ENCODE results near the gene CHST6.
A peak's percentile ranks its signal among the peaks of the same experiment; 100 is the strongest.
"Not testable (repeated sequence)": the region's sequence is repeated elsewhere in the genome, so short reads cannot be mapped to it uniquely, and the experiment has no call there.

CHST6 gene

DNA sequence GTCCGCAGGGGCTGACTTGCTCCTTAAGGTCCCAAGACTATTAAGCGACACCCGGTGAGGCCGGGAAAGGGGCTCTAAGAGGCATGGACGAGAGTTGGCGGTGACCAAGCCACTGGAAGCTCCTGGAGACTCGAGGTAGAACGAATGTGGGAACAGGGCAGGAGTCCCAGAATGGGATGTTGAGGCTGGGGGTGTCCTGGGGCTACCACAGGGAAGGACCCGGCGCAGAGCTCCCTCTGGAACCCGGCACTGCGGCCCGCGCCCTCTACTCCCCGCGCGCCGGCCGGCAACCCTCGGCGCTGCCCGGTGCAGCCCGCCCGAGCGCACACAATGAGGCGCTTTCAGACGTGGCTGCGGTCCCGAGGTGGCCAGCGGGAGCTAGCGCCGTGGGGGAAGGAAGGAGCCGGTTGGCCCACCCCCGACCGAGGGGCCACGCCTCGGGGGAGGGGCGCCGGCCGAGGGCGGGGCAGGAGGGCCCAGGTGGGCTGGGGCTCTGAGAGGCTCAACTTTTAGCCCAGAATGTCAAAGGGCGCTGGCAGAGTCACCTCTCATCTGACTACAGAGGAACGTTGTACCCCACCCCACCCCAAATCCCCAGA lies at the start of gene CHST6:
CHST6 (minus strand) TSS at position 366 of the 599 bp plus-strand sequence. CDS start 15,613 bp downstream, outside the sequence.
- DNase-seq (ENCODE audit: low read depth) = no peak

DNA sequence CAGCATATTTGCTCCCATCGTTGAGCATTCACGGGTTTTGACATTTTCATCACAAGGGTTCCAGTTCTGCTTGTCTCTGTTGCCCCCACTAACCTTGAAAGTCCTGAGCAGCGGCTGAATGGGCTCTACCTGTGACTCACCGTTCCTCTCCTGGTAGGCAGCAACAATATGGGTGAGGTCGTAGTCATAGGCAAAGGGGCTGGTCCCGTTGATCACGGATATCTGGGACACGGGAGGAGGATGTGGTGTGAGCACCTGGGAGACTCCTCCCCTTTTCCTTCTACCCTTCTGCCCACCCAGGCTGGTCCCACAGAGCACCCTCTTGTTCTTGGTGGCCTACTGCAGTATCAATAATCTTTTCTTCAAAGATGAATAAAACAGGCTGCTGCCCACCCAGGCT lies 47.2 kb upstream of the CHST6 start:
- not testable (repeated sequence) for DNase-seq (ENCODE audit: low read depth)

- DNase-seq (ENCODE audit: low read depth) = no peak
These were observed 46.0 kb upstream of the CHST6 start for GRCh38 chr16:75541236-75541635.

- not testable (repeated sequence) for DNase-seq (ENCODE audit: low read depth)
These were observed 43.8 kb upstream of the CHST6 start for GRCh38 chr16:75538882-75539565.

DNA sequence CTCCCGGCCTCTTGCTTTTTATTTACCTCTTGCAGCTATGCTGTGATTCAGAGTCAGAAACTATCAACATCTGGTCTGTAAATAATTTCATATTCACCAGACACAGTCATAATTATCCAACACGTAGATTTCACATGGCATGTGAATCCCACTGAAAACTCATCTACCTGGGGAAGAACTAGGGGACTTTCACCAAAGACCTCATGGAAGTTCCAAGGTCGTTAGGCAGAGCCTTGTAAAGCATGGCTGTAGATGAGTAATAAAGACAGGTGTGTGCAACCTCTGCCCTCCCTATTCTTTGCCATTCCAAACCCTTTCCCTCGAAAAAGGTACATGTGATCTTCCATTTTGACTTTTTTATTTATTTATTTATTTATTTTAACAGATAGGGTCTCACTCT lies 42.5 kb upstream of the CHST6 start:
- DNase-seq (ENCODE audit: low read depth) = no peak

DNA sequence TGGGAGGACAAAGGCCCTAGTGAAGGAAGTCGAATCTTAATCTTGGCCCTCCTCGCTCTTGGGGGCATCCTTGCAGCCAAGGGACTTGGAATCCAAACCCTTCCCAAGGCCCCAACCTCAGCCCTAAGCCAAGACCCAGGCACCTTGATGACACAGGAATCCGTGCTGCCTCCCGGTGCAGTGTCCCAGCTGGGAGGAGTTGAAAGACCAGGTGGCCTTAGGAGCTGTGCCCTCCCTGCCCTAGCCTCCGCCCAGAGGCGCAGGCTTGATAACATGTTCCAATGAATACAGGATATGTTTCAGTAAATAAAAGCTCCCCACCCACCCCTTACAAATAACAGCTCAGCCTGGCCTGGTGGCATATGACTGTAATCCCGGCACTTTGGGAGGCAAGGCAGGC lies 40.7 kb upstream of the CHST6 start, which contains the start of gene CHST5:
CHST5 (minus strand) TSS at position 208 of the 400 bp plus-strand sequence. CDS start 5,724 bp downstream, outside the sequence.
- no peak for DNase-seq (ENCODE audit: low read depth)

DNA sequence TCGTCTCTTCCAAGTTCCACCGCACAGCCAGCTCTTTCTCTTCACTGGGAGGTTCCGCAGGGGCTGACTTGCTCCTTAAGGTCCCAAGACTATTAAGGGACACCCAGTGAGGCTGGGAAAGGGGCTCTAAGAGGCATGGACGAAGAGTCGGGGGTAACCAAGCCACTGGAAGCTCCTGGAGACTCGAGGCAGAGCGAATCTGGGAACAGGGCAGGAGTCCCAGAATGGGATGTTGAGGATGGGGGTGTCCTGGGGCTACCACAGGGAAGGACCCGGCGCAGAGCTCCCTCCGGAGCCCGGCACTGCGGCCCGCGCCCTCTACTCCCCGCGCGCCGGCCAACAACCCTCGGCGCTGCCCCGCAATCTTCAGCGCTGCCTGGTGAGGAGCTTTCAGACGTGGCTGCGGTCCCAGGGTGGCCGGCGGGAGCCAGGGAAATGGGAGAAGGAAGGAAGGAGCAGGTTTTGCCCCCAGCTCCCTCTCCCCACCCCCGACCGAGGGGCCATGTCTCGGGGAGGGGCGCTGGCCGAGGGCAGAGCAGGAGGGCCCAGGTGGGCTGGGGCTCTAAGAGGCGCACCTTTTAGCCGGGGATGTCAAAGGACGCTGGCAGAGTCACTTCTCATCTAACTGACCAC lies 40.1 kb upstream of the CHST6 start:
- no peak for DNase-seq (ENCODE audit: low read depth)

GRCh38 chr16:75534560-75535205 lies 39.4 kb upstream of the CHST6 start:
- no peak for DNase-seq (ENCODE audit: low read depth)

DNA sequence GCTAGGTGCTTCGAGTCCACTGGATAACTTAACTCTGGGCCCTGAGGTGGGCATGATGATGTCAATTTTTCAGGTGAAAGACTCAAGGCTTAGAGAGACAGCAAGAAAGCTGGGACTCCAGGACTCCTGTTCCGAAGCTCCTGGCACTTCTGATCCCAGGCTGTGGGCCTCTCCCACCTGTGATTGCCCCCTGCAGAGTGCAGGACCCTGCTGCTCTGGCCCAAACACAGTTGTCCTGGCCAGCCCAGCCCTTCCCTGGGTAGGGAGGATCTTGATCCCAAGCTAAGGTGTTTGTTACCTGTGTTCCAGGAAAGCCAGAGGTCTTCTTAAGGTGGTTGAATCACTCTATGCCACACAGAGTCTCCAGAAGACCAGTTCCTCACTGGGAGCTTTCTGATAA lies 37.5 kb upstream of the CHST6 start:
- no peak for DNase-seq (ENCODE audit: low read depth)

GRCh38 chr16:75532142-75532765 lies 37.0 kb upstream of the CHST6 start:
- DNase-seq (ENCODE audit: low read depth) = no peak

DNA sequence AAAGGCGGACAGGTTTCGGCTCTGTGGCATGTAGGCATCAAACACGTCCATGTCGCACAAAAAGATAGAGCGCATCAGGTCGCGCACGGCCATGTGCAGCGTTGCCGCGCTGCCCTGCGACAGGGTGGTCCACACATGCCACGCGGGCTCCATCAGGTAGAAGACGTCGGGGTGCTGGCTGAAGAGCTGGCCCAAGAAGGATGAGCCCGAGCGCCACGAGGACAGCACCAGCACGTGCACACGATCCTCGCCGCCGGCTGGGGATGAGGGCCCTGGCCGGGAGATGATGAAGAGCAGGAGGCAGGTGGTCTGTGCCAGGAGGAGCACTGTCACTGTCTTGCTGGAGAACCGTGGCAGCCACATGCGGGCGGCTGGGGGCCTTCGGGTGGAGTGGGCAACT lies 34.7 kb upstream of the CHST6 start:
- DNase-seq (ENCODE audit: low read depth) = no peak

DNA sequence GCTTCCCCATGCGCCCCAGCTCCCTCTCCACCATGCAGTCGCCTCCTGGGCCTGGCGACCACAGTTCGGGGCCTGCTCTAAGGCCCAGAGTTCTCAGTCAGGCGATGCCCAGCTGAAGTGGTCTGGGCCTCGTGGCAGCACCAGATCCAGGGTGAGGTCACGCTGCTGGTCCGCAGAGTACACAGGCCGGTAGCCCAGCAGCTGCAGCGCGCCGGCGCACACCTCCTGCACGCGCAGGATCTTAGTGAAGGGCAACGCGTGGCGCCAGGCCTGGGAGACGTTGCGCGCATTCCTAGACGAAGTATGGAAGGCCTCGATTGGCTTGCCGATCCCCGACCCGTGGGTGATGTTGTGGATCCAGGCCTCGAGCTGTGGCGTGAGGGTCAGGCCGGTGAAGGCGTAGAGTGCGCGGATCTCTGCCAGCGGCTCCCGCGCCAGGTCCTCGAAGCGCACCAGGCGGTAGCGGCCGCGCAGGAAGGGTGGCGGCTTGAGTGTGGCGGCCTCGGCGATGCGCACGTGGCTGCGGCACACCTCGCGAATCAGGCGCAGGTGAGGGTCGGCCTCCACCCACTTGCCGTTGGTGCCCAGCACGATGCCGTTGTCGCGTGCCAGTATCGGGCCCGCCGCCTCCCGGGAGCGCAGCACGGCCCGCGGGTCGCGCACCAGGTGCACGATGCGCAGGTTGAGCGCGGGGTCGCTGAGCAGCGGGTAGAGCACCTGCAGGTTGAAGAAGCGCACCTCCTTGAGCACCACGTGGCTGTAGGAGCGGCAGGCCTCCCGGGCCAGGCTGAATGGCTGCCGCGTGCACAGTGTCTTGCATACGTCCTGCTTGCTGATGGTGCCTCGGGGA lies 34.0 kb upstream of the CHST6 start:
- DNase-seq (ENCODE audit: low read depth) = no peak

DNA sequence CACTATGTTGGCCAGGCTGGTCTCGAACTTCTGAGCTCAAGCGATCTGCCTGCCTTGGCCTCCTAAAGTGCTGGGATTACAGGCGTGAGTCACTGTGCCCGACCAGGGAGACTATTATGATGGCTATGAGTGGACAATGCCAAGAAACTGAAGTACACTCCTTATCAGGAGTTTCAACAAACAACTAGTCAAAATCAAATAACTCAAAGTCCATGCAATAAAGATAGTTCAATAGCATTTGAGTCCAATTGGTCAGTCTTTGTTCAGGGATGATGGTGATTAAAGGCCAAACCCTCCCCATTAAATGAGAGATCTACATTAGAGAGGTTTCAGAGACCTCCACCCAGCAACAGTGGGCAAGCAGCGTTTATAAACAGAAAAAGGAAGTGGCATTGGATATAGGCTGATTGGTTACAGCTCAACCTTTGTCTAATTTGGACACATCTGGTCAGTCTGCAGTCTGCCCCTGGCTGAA lies 32.6 kb upstream of the CHST6 start:
- DNase-seq (ENCODE audit: low read depth) = no peak

- DNase-seq (ENCODE audit: low read depth) = no peak
These were observed 31.0 kb upstream of the CHST6 start for GRCh38 chr16:75526032-75526790.

- no peak for DNase-seq (ENCODE audit: low read depth)
These were observed 23.9 kb upstream of the CHST6 start for GRCh38 chr16:75519175-75519574.

- DNase-seq (ENCODE audit: low read depth) = not testable (repeated sequence)
These were observed 21.1 kb upstream of the CHST6 start for GRCh38 chr16:75516189-75516966.

DNA sequence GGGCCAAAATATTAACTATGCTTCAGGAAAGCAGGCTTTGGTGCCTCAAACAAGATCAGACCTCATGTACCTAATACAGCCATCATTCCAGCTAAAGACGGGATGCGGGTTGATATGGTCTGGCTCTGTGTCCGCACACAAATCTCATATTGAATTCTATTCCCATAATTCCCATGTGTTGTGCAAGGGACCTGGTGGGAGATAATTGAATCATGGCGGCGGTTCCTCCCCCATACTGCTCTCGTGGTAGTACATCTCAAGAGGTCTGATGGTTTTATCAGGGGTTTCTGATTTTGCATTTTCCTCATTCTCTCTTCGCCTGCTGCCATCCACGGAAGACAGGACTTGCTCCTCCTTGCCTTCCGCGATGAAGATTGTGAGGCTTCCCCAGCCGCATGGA lies 19.1 kb upstream of the CHST6 start:
- no peak for DNase-seq (ENCODE audit: low read depth)

GRCh38 chr16:75506574-75506973 lies 11.3 kb upstream of the CHST6 start:
- peak; percentile 74 for DNase-seq (ENCODE audit: low read depth)

- no peak for DNase-seq (ENCODE audit: low read depth)
These were observed 10.9 kb upstream of the CHST6 start for GRCh38 chr16:75506107-75506506.

DNA sequence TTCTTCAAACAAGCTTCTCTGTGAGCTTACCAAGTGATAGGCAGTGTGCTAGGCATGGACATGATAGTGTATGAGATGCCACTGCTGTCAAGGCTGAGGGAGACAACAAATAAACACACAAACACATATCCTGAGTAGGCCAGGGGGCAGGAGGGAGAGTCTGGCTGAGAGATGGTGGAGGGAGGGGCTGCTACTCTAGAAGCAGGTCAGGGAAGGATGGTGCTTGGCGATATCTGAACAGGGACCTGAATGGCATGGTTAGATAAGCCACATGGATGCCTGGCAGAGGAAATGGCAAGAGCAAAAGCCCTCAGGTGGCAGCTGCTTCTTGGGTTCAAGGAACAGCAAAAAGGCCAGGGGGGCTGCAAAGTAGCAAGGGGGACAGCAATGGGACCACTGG lies 8.6 kb upstream of the CHST6 start:
- DNase-seq (ENCODE audit: low read depth) = no peak
